ENCODE results near the gene RNF144A.

RNF144A gene

GRCh38 chr2:6913415-6914157 is 3.6 kb upstream of the RNF144A start:
- Histone ChIP-seq H3K36me3 (ENCODE audit: control insufficient read depth, insufficient read depth, low read length) (no peaks in the 10 kb centered on the region), H3K27ac (ENCODE audit: low read depth, low read length) (no peak overlapping the region), H3K27me3 (ENCODE audit: control insufficient read depth, insufficient read depth, low read length) (peaks cover 3% of the 10 kb centered on the region), H3K4me3 (ENCODE audit: low read length) (no peak overlapping the region), H3K4me1 (ENCODE audit: control insufficient read depth, insufficient read depth, low read length) (no peaks in the 10 kb centered on the region), H3K9ac (ENCODE audit: low read length) (no peak overlapping the region)

- H3K27ac ChIP-seq (ENCODE audit: low read depth, low read length): no peak overlapping the region
Measured at GRCh38 chr2:6914828-6915227, 2.4 kb upstream of the RNF144A start.

GRCh38 chr2:6915399-6915798 is 1.8 kb upstream of the RNF144A start:
- H3K9ac ChIP-seq (ENCODE audit: low read length): no peak overlapping the region
- H3K36me3 ChIP-seq (ENCODE audit: control insufficient read depth, insufficient read depth, low read length): no peaks in the 10 kb centered on the region
- H3K4me3 ChIP-seq (ENCODE audit: low read length): no peak overlapping the region
- H3K27ac ChIP-seq (ENCODE audit: low read depth, low read length): no peak overlapping the region
- no peaks in the 10 kb centered on the region for H3K4me1 ChIP-seq (ENCODE audit: control insufficient read depth, insufficient read depth, low read length)
- peaks cover 3% of the 10 kb centered on the region for H3K27me3 ChIP-seq (ENCODE audit: control insufficient read depth, insufficient read depth, low read length)

More at GRCh38 chr2:6914828-6915227, 2.4 kb upstream of the RNF144A start:
- Histone ChIP-seq H3K9ac (ENCODE audit: low read length) (no peak overlapping the region), H3K4me3 (ENCODE audit: low read length) (no peak overlapping the region), H3K27me3 (ENCODE audit: control insufficient read depth, insufficient read depth, low read length) (peaks cover 3% of the 10 kb centered on the region), H3K36me3 (ENCODE audit: control insufficient read depth, insufficient read depth, low read length) (no peaks in the 10 kb centered on the region), H3K4me1 (ENCODE audit: control insufficient read depth, insufficient read depth, low read length) (no peaks in the 10 kb centered on the region)

- Histone ChIP-seq H3K4me1 (ENCODE audit: control insufficient read depth, insufficient read depth, low read length) (no peaks in the 10 kb centered on the region), H3K9ac (ENCODE audit: low read length) (no peak overlapping the region), H3K27me3 (ENCODE audit: control insufficient read depth, insufficient read depth, low read length) (peaks cover 3% of the 10 kb centered on the region), H3K27ac (ENCODE audit: low read depth, low read length) (no peak overlapping the region), H3K36me3 (ENCODE audit: control insufficient read depth, insufficient read depth, low read length) (no peaks in the 10 kb centered on the region), H3K4me3 (ENCODE audit: low read length) (no peak overlapping the region)
Measured at GRCh38 chr2:6916224-6916623, 988 bp upstream of the RNF144A start.

GRCh38 chr2:6916736-6917070 is 509 bp upstream of the RNF144A start:
- Histone ChIP-seq H3K4me3 (ENCODE audit: low read length) (no peak overlapping the region), H3K4me1 (ENCODE audit: control insufficient read depth, insufficient read depth, low read length) (no peaks in the 10 kb centered on the region), H3K36me3 (ENCODE audit: control insufficient read depth, insufficient read depth, low read length) (no peaks in the 10 kb centered on the region), H3K27ac (ENCODE audit: low read depth, low read length) (no peak overlapping the region), H3K9ac (ENCODE audit: low read length) (no peak overlapping the region), H3K27me3 (ENCODE audit: control insufficient read depth, insufficient read depth, low read length) (peaks cover 3% of the 10 kb centered on the region)

GRCh38 chr2:6917761-6918421 is 679 bp downstream of the RNF144A start:
- Histone ChIP-seq H3K27me3 (ENCODE audit: control insufficient read depth, insufficient read depth, low read length) (peaks cover 1% of the 10 kb centered on the region), H3K4me1 (ENCODE audit: control insufficient read depth, insufficient read depth, low read length) (no peaks in the 10 kb centered on the region), H3K4me3 (ENCODE audit: low read length) (peak overlapping the region; percentile 71), H3K27ac (ENCODE audit: low read depth, low read length) (no peak overlapping the region), H3K9ac (ENCODE audit: low read length) (peak overlapping the region; percentile 11), H3K36me3 (ENCODE audit: control insufficient read depth, insufficient read depth, low read length) (no peaks in the 10 kb centered on the region)

GRCh38 chr2:6919901-6920742 is 2.9 kb downstream of the RNF144A start:
- no peaks in the 10 kb centered on the region for H3K4me1 ChIP-seq (ENCODE audit: control insufficient read depth, insufficient read depth, low read length)
- H3K27ac ChIP-seq (ENCODE audit: low read depth, low read length): no peak overlapping the region
- no peak overlapping the region for H3K9ac ChIP-seq (ENCODE audit: low read length)
- no peak overlapping the region for H3K4me3 ChIP-seq (ENCODE audit: low read length)
- H3K36me3 ChIP-seq (ENCODE audit: control insufficient read depth, insufficient read depth, low read length): no peaks in the 10 kb centered on the region
- H3K27me3 ChIP-seq (ENCODE audit: control insufficient read depth, insufficient read depth, low read length): no peaks in the 10 kb centered on the region

GRCh38 chr2:6920743-6921064 is 3.5 kb downstream of the RNF144A start:
- Histone ChIP-seq H3K36me3 (ENCODE audit: control insufficient read depth, insufficient read depth, low read length) (no peaks in the 10 kb centered on the region), H3K4me3 (ENCODE audit: low read length) (no peak overlapping the region)

GRCh38 chr2:6921321-6921922 is 4.2 kb downstream of the RNF144A start:
- no peak overlapping the region for H3K9ac ChIP-seq (ENCODE audit: low read length)
- no peak overlapping the region for H3K4me3 ChIP-seq (ENCODE audit: low read length)
- no peak overlapping the region for H3K27ac ChIP-seq (ENCODE audit: low read depth, low read length)
- no peaks in the 10 kb centered on the region for H3K4me1 ChIP-seq (ENCODE audit: control insufficient read depth, insufficient read depth, low read length)
- H3K36me3 ChIP-seq (ENCODE audit: control insufficient read depth, insufficient read depth, low read length): no peaks in the 10 kb centered on the region
- no peaks in the 10 kb centered on the region for H3K27me3 ChIP-seq (ENCODE audit: control insufficient read depth, insufficient read depth, low read length)

More at GRCh38 chr2:6920743-6921064, 3.5 kb downstream of the RNF144A start:
- no peak overlapping the region for H3K9ac ChIP-seq (ENCODE audit: low read length)
- no peak overlapping the region for H3K27ac ChIP-seq (ENCODE audit: low read depth, low read length)
- H3K27me3 ChIP-seq (ENCODE audit: control insufficient read depth, insufficient read depth, low read length): no peaks in the 10 kb centered on the region
- no peaks in the 10 kb centered on the region for H3K4me1 ChIP-seq (ENCODE audit: control insufficient read depth, insufficient read depth, low read length)

- Histone ChIP-seq H3K4me1 (ENCODE audit: control insufficient read depth, insufficient read depth, low read length) (no peaks in the 10 kb centered on the region), H3K9ac (ENCODE audit: low read length) (no peak overlapping the region), H3K36me3 (ENCODE audit: control insufficient read depth, insufficient read depth, low read length) (no peaks in the 10 kb centered on the region), H3K4me3 (ENCODE audit: low read length) (no peak overlapping the region), H3K27me3 (ENCODE audit: control insufficient read depth, insufficient read depth, low read length) (no peaks in the 10 kb centered on the region), H3K27ac (ENCODE audit: low read depth, low read length) (no peak overlapping the region)
Measured at GRCh38 chr2:6922201-6922656, 5.0 kb downstream of the RNF144A start.

- no peaks in the 10 kb centered on the region for H3K36me3 ChIP-seq (ENCODE audit: control insufficient read depth, insufficient read depth, low read length)
- H3K27me3 ChIP-seq (ENCODE audit: control insufficient read depth, insufficient read depth, low read length): no peaks in the 10 kb centered on the region
- no peaks in the 10 kb centered on the region for H3K4me1 ChIP-seq (ENCODE audit: control insufficient read depth, insufficient read depth, low read length)
- no peak overlapping the region for H3K9ac ChIP-seq (ENCODE audit: low read length)
- no peak overlapping the region for H3K27ac ChIP-seq (ENCODE audit: low read depth, low read length)
- no peak overlapping the region for H3K4me3 ChIP-seq (ENCODE audit: low read length)
Measured at GRCh38 chr2:6923319-6923718, 6.1 kb downstream of the RNF144A start.

All from rectal smooth muscle tissue (tissue), 1 donor.